ENCODE results near the gene KCNQ4.

DNA sequence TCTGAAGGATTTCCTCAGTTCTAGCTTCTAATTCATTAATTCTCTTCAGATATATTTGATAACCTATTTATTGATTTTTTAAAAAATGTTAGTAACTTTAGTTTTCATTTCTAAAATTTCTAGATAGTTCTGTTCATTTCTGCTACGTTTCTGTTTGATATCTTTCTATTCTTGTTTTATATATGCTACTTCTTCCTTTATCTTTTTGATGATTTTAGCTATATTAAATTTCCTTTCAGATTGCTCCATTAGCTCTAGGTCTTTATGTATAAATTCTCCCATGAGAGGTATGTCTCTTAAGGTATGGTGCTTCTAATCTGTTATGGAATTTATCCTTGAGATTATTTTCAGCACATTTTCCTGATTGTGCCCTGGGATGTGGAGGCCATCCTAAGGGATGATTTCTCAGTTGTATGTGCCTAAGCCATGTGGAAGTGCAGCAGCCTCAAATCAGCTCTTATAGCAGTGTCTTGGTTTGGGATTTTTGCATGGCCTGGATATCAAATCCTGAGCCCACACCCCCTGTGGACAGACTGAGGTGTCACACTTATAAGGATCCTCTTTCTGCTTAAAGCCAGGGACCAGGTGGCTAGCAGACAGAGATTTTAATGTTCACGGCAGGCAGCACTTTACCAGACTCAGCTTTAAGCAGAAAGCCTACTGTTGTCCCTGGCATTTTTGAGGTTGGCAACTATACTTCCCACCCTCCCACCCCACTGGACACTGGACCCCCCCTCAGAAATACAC is 6.2 kb upstream of the KCNQ4 start:
- TF ChIP-seq, protein P1, sequence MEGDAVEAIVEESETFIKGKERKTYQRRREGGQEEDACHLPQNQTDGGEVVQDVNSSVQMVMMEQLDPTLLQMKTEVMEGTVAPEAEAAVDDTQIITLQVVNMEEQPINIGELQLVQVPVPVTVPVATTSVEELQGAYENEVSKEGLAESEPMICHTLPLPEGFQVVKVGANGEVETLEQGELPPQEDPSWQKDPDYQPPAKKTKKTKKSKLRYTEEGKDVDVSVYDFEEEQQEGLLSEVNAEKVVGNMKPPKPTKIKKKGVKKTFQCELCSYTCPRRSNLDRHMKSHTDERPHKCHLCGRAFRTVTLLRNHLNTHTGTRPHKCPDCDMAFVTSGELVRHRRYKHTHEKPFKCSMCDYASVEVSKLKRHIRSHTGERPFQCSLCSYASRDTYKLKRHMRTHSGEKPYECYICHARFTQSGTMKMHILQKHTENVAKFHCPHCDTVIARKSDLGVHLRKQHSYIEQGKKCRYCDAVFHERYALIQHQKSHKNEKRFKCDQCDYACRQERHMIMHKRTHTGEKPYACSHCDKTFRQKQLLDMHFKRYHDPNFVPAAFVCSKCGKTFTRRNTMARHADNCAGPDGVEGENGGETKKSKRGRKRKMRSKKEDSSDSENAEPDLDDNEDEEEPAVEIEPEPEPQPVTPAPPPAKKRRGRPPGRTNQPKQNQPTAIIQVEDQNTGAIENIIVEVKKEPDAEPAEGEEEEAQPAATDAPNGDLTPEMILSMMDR (IDR thresholded peaks at IDR 0.05) = no peak
- TF ChIP-seq POLR2A (IDR thresholded peaks at IDR 0.05) = no peak
